ENCODE data around the gene YY1.

GRCh38 chr14:100294963-100295330, 56.0 kb downstream of the YY1 start:
- TF ChIP-seq CTCF (conservative IDR thresholded peaks at IDR 0.05 in 1 of 2, IDR thresholded peaks at IDR 0.05 in 1 of 2; ENCODE audit: low read depth in 1 of 2, low read length in 2 of 2) (no peak), EZH2 (IDR thresholded peaks at IDR 0.05; ENCODE audit: low read length, missing control alignments) (no peak)
